Measurements from ENCODE around the gene OCA2. TPM values are rescaled to one million over a fixed set of nuclear protein-coding genes. Genes with fewer than 3 reads are reported as not detected.

OCA2 gene
- total and polyA plus RNA-seq, 2 of the 13 experiments (the other 11 are each of a cell fraction or from before 2014, with no cell fraction given): 0.02 to 0.05 TPM

GRCh38 chr15:27842526-27842925 is 256.6 kb downstream of the OCA2 start (continued):
- TF ChIP-seq ZBTB20 (CRISPR knock-in tag; IDR thresholded peaks at IDR 0.05; ENCODE audit: borderline replicate concordance, low read depth): no peak

DNA sequence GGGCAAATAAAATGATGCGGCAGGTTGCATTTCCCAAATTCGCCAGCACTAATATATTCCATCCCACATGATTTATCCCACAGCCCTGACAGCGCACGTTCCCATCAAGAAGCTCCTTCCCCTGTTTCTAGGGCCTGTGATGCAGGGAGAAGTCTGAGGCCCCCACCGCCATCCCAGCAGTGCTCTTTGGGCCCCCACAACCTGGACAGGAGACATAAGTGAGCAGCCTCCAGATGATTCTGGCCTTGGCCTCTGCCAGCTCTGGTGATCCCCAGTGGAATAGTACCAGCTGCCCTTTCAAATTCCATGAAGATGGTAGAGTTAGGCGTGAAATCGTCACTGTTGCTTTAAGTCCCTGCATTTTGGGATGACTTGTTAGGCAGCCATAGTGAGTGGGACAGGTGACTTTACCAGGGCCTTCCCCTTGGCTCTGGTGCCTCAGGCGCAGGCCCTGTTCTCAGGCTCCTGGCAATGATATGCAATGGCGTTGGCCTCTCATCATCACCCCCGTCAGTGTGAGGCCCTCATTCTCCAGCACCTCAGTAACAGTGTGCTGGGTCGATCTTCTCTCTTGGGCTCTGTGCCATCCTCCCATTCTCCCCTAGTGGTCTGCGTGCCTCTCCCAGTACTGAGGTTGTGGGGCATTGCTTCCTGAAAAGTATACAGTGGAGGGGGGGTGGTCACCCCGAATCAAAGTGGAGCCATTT is 263.7 kb downstream of the OCA2 start:
- H3K4me2 ChIP-seq (ENCODE audit: low read depth, low read length): no peak overlapping the region
- H2AFZ ChIP-seq (ENCODE audit: low read length): no peak overlapping the region
- BruUV-seq (replicated peaks): no TSS peak
- WGBS (ENCODE audit: low lambda C conversion rate): 26% methylated on average over 8 of the region's 13 CpGs
- CTCF ChIA-PET (ENCODE audit: low intra/inter-chr PET ratio, low total read pairs): no interaction called here
- H4K20me1 ChIP-seq (ENCODE audit: insufficient read depth, low read length): no peaks in the 10 kb centered on the region
- peaks cover 0 to 15% of the 10 kb centered on the region in 2 experiments; a peak in 2 of 5 replicates for H3K27me3 ChIP-seq (ENCODE audit: control insufficient read depth in 1 of 2, insufficient read depth in 2 of 2, low read length in 2 of 2)
- in situ Hi-C loops (cut with HindIII; ENCODE audit: extremely low pct_ligation_motif_present, low pct_unique_long_range_greater_than_20kb) (no loop called here), intact Hi-C loops (cut with micrococcal nuclease; ENCODE audit: unreplicated experiment) (no loop called here)
- DNase-seq (ENCODE audit: low spot score): no peak
- no peaks in the 10 kb centered on the region for H3K79me2 ChIP-seq (ENCODE audit: insufficient read depth, low read length)
- no peaks in the 10 kb centered on the region for H3K36me3 ChIP-seq (replicated peaks in 1 of 2; ENCODE audit: control insufficient read depth in 1 of 2, insufficient read depth in 2 of 2, low read length in 2 of 2)
- H3K4me1 ChIP-seq (ENCODE audit: insufficient read depth, low read length): no peaks in the 10 kb centered on the region
- no peaks in the 10 kb centered on the region for H3K9me3 ChIP-seq (ENCODE audit: low read length)
- no peak for FAIRE-seq
- no peak overlapping the region for H3K27ac ChIP-seq (ENCODE audit: extremely low read length, insufficient read depth, low read length)
- H3K9ac ChIP-seq (ENCODE audit: insufficient read depth, low read depth, low read length): no peak overlapping the region
- POLR2A ChIA-PET: no interaction called here
- H3K4me3 ChIP-seq (replicated peaks in 1 of 3; ENCODE audit: insufficient read depth in 1 of 3, low read depth in 2 of 3, low read length in 3 of 3): no peak overlapping the region
- ATAC-seq: no peak
- TF ChIP-seq ZNF484 (CRISPR knock-in tag; IDR thresholded peaks at IDR 0.05; ENCODE audit: borderline replicate concordance, low read depth) (no peak), TOPORS (CRISPR knock-in tag; IDR thresholded peaks at IDR 0.05) (no peak), ELF3 (CRISPR knock-in tag; IDR thresholded peaks at IDR 0.05) (no peak), EZH2 (conservative IDR thresholded peaks at IDR 0.05; ENCODE audit: low read depth, low read length) (no peak), ZNF230 (CRISPR knock-in tag; IDR thresholded peaks at IDR 0.05) (no peak), ZNF687 (CRISPR knock-in tag; IDR thresholded peaks at IDR 0.05) (no peak)
- TF ChIP-seq, protein P1, sequence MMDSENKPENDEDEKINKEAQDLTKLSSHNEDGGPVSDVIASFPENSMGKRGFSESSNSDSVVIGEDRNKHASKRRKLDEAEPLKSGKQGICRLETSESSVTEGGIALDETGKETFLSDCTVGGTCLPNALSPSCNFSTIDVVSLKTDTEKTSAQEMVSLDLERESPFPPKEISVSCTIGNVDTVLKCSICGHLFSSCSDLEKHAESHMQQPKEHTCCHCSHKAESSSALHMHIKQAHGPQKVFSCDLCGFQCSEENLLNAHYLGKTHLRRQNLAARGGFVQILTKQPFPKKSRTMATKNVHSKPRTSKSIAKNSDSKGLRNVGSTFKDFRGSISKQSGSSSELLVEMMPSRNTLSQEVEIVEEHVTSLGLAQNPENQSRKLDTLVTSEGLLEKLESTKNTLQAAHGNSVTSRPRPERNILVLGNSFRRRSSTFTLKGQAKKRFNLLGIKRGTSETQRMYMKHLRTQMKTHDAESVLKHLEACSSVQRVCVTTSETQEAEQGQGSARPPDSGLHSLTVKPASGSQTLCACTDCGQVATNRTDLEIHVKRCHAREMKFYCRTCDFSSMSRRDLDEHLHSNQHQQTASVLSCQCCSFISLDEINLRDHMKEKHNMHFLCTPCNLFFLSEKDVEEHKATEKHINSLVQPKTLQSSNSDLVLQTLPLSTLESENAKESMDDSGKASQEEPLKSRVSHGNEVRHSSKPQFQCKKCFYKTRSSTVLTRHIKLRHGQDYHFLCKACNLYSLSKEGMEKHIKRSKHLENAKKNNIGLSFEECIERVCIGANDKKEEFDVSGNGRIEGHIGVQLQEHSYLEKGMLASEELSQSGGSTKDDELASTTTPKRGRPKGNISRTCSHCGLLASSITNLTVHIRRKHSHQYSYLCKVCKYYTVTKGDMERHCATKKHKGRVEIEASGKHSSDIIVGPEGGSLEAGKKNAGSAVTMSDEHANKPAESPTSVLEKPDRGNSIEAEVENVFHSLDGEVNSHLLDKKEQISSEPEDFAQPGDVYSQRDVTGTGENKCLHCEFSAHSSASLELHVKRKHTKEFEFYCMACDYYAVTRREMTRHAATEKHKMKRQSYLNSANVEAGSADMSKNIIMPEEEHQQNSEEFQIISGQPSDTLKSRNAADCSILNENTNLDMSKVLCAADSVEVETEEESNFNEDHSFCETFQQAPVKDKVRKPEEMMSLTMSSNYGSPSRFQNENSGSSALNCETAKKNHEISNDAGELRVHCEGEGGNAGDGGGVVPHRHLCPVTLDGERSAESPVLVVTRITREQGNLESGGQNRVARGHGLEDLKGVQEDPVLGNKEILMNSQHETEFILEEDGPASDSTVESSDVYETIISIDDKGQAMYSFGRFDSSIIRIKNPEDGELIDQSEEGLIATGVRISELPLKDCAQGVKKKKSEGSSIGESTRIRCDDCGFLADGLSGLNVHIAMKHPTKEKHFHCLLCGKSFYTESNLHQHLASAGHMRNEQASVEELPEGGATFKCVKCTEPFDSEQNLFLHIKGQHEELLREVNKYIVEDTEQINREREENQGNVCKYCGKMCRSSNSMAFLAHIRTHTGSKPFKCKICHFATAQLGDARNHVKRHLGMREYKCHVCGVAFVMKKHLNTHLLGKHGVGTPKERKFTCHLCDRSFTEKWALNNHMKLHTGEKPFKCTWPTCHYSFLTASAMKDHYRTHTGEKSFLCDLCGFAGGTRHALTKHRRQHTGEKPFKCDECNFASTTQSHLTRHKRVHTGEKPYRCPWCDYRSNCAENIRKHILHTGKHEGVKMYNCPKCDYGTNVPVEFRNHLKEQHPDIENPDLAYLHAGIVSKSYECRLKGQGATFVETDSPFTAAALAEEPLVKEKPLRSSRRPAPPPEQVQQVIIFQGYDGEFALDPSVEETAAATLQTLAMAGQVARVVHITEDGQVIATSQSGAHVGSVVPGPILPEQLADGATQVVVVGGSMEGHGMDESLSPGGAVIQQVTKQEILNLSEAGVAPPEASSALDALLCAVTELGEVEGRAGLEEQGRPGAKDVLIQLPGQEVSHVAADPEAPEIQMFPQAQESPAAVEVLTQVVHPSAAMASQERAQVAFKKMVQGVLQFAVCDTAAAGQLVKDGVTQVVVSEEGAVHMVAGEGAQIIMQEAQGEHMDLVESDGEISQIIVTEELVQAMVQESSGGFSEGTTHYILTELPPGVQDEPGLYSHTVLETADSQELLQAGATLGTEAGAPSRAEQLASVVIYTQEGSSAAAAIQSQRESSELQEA (CRISPR knock-in tag; IDR thresholded peaks at IDR 0.05; ENCODE audit: not compliant biosample characterization): no peak

All from HepG2 (cell line).